H9 (cell line): ENCODE measurements around the gene ITGA1. TPM values are rescaled to one million over a fixed set of nuclear protein-coding genes. Genes with fewer than 3 reads are reported as not detected.

Experiments
- DNase-seq: peaks from one replicate; pipeline ENCODE4 v3.0.0-alpha.2; 2017
- H2AFZ ChIP-seq: one replicate; pipeline ENCODE4 v1.6.1; 2013; ENCODE audit warnings: mild to moderate bottlenecking, low read length, control low read depth, moderate library complexity
- H2AK5ac ChIP-seq: 2 replicates; pipeline ENCODE4 v1.6.1; 2013; ENCODE audit warnings: low read length, control low read depth, mixed read lengths; ENCODE audit not compliant: insufficient read length
- H2BK120ac ChIP-seq: one replicate; pipeline ENCODE4 v1.6.1; 2013; ENCODE audit warnings: low read depth, mild to moderate bottlenecking, low read length, control low read depth, inconsistent platforms; ENCODE audit not compliant: poor library complexity, severe bottlenecking
- H2BK12ac ChIP-seq: 2 replicates; pipeline ENCODE4 v1.6.1; 2013; ENCODE audit warnings: low read length, control low read depth, mixed read lengths, low read depth; ENCODE audit not compliant: insufficient read length
- H2BK15ac ChIP-seq: 2 replicates; pipeline ENCODE4 v1.6.1; 2013; ENCODE audit warnings: low read depth, low read length, control low read depth
- H2BK20ac ChIP-seq: one replicate; pipeline ENCODE4 v1.6.1; 2013; ENCODE audit warnings: low read depth, mild to moderate bottlenecking, low read length, control low read depth, inconsistent platforms; ENCODE audit not compliant: poor library complexity, severe bottlenecking
- H2BK5ac ChIP-seq: 2 replicates; pipeline ENCODE4 v1.6.1; 2013; ENCODE audit warnings: low read length, control low read depth, mixed read lengths; ENCODE audit not compliant: insufficient read length
- H3K14ac ChIP-seq: 2 replicates; pipeline ENCODE4 v1.6.1; 2013; ENCODE audit warnings: low read length, control low read depth; ENCODE audit not compliant: insufficient read depth
- H3K18ac ChIP-seq: 2 replicates; pipeline ENCODE4 v1.6.1; 2013; ENCODE audit warnings: low read depth, mild to moderate bottlenecking, mixed read lengths, low read length, control low read depth; ENCODE audit not compliant: insufficient read length
- H3K23ac ChIP-seq: 2 replicates; pipeline ENCODE4 v1.6.1; 2013; ENCODE audit warnings: low read length, control low read depth, mixed read lengths, low read depth; ENCODE audit not compliant: insufficient read length
- H3K23me2 ChIP-seq: 2 replicates; pipeline ENCODE4 v1.6.1; 2013; ENCODE audit warnings: low read depth, mild to moderate bottlenecking, mixed read lengths, low read length, control low read depth; ENCODE audit not compliant: insufficient read length, poor library complexity, severe bottlenecking
- H3K27ac ChIP-seq: 2 replicates; pipeline ENCODE4 v1.5.1; 2013; ENCODE audit warnings: low read length, control low read depth, mixed read lengths, low read depth; ENCODE audit not compliant: insufficient read length
- H3K27me3 ChIP-seq: 2 replicates; pipeline ENCODE4 v1.6.1; 2013; ENCODE audit warnings: low read length, control low read depth, inconsistent platforms; ENCODE audit not compliant: insufficient read depth
- H3K4ac ChIP-seq: 2 replicates; pipeline ENCODE4 v1.6.1; 2013; ENCODE audit warnings: low read depth, mild to moderate bottlenecking, control low read depth, inconsistent platforms, low read length, moderate library complexity
- H3K4me1 ChIP-seq: 2 replicates; pipeline ENCODE4 v1.6.1; 2013; ENCODE audit warnings: low read length, control low read depth, inconsistent platforms; ENCODE audit not compliant: insufficient read depth
- H3K4me2 ChIP-seq: 2 replicates; pipeline ENCODE4 v1.6.1; 2013; ENCODE audit warnings: low read length, control low read depth, mixed read lengths; ENCODE audit not compliant: insufficient read length, insufficient read depth
- H3K56ac ChIP-seq: 2 replicates; pipeline ENCODE4 v1.6.1; 2013; ENCODE audit warnings: low read depth, mild to moderate bottlenecking, mixed read lengths, low read length, control low read depth; ENCODE audit not compliant: insufficient read length
- H3K79me1 ChIP-seq: 2 replicates; pipeline ENCODE4 v1.6.1; 2013; ENCODE audit warnings: low read depth, mild to moderate bottlenecking, moderate library complexity, low read length, control low read depth, inconsistent platforms; ENCODE audit not compliant: insufficient read depth, poor library complexity, severe bottlenecking
- H3K79me2 ChIP-seq: 2 replicates; pipeline ENCODE4 v1.6.1; 2013; ENCODE audit warnings: low read length, control low read depth, inconsistent platforms; ENCODE audit not compliant: insufficient read depth
- H3K9ac ChIP-seq: 2 replicates; pipeline ENCODE4 v1.6.1; 2013; ENCODE audit warnings: low read length, control low read depth, mixed read lengths; ENCODE audit not compliant: insufficient read length; ENCODE audit errors: extremely low read depth
- H3K9me3 ChIP-seq: one replicate; pipeline ENCODE4 v1.6.1; 2013; ENCODE audit warnings: low read depth, low read length, inconsistent platforms; ENCODE audit not compliant: control insufficient read depth
- H3T11ph ChIP-seq: one replicate; pipeline ENCODE4 v1.6.1; 2013; ENCODE audit warnings: mild to moderate bottlenecking, low read length, control low read depth, inconsistent platforms
- H4K20me1 ChIP-seq: one replicate; pipeline ENCODE4 v1.6.1; 2013; ENCODE audit not compliant: control insufficient read depth, insufficient read length, insufficient read depth
- H4K5ac ChIP-seq: 2 replicates; pipeline ENCODE4 v1.6.1; 2013; ENCODE audit warnings: low read depth, mild to moderate bottlenecking, mixed read lengths, low read length, control low read depth; ENCODE audit not compliant: insufficient read length
- H4K8ac ChIP-seq: replicated peaks from 2 replicates; pipeline ENCODE4 v1.6.1; 2013; ENCODE audit warnings: low read length, control low read depth, mixed read lengths, low read depth; ENCODE audit not compliant: insufficient read length
- H4K91ac ChIP-seq: 2 replicates; pipeline ENCODE4 v1.6.1; 2013; ENCODE audit warnings: low read depth, mild to moderate bottlenecking, moderate library complexity, mixed read lengths, low read length, control low read depth; ENCODE audit not compliant: insufficient read length
- H3K27ac Mint-ChIP-seq, 3 experiments: 2 replicates in 2 of 3; 3 replicates in 1 of 3; pipeline ENCODE4 v1.8.0; 2020 to 2021; ENCODE audit warnings: mixed read lengths in 3 of 3, mild to moderate bottlenecking in 1 of 3, moderate library complexity in 1 of 3
- H3K27me3 Mint-ChIP-seq: 2 replicates; pipeline ENCODE4 v1.8.0; 2021; ENCODE audit warnings: low read depth, mild to moderate bottlenecking, moderate library complexity, mixed read lengths
- H3K36me3 Mint-ChIP-seq, 3 experiments: 2 replicates in 2 of 3; 3 replicates in 1 of 3; pipeline ENCODE4 v1.8.0; 2020 to 2021; ENCODE audit warnings: low read depth in 3 of 3, mixed read lengths in 3 of 3; ENCODE audit not compliant: insufficient read depth in 1 of 3
- H3K4me1 Mint-ChIP-seq, 2 experiments: 2 replicates each; pipeline ENCODE4 v1.8.0; 2020; ENCODE audit warnings: mixed read lengths in 2 of 2
- H3K4me3 Mint-ChIP-seq, 2 experiments: 2 replicates in 1 of 2; 3 replicates in 1 of 2; pipeline ENCODE4 v1.8.0; 2020 to 2021; ENCODE audit warnings: mild to moderate bottlenecking in 2 of 2, mixed read lengths in 2 of 2, moderate library complexity in 1 of 2
- H3K9me3 Mint-ChIP-seq, 2 experiments: 2 replicates in 1 of 2; 3 replicates in 1 of 2; pipeline ENCODE4 v1.8.0; 2020; ENCODE audit warnings: mild to moderate bottlenecking in 2 of 2, mixed read lengths in 2 of 2, moderate library complexity in 1 of 2
- CTCF ChIP-seq: fragments of 200-600 bp; sonication (generic); conservative IDR thresholded peaks from 3 replicates; pipeline ENCODE4 v1.8.0; 2021; ENCODE audit warnings: antibody characterized with exemption, mild to moderate bottlenecking
- WGBS: extraction: QIAGEN DNeasy Blood & Tissue Kit; methylation state at CpG from one replicate; pipeline ENCODE4 v1.1.7; 2013; ENCODE audit warnings: missing lambda C conversion rate, low lambda C conversion rate, mixed read lengths; ENCODE audit not compliant: insufficient read length; ENCODE audit errors: extremely low coverage; 5-methylcytosine and 5-hydroxymethylcytosine counted together
- total RNA-seq: library from RNA; stranded (reverse); gene quantifications from 2 replicates; pipeline ENCODE4 v1.2.1, GENCODE V29; 2021

The ITGA1 gene
- total RNA-seq, 1 experiment from 2014 or later, result 3.9 TPM

- WGBS, result no CpG with 5 or more reads among the region's 3 CpGs
- H3K27me3 Mint-ChIP-seq, result no peaks in the 10 kb centered on the region
- Histone ChIP-seq H4K91ac (no peak overlapping the region), H2AFZ (no peak overlapping the region), H2BK15ac (no peak overlapping the region), H4K5ac (no peak overlapping the region), H3K9ac (no peak overlapping the region), H3K23ac (no peak overlapping the region), H3K18ac (no peak overlapping the region), H3T11ph (no peak overlapping the region), H3K9me3 (no peaks in the 10 kb centered on the region), H3K14ac (no peak overlapping the region), H2AK5ac (no peak overlapping the region), H2BK20ac (no peak overlapping the region), H3K27me3 (no peaks in the 10 kb centered on the region), H2BK5ac (no peak overlapping the region), H3K4ac (no peak overlapping the region), H3K4me1 (no peaks in the 10 kb centered on the region), H3K4me2 (no peak overlapping the region), H3K23me2 (no peaks in the 10 kb centered on the region), H3K79me1 (no peaks in the 10 kb centered on the region), H2BK120ac (no peak overlapping the region), H4K8ac (no peak overlapping the region), H4K20me1 (no peaks in the 10 kb centered on the region), H3K79me2 (no peaks in the 10 kb centered on the region), H3K27ac (no peak overlapping the region), H2BK12ac (no peak overlapping the region), H3K56ac (no peak overlapping the region)
- peaks cover 20 to 21% of the 10 kb centered on the region in 2 experiments for H3K4me1 Mint-ChIP-seq
- TF ChIP-seq CTCF, result no peak
- no peaks in the 10 kb centered on the region for H3K36me3 Mint-ChIP-seq
- no peak overlapping the region for H3K27ac Mint-ChIP-seq
- H3K9me3 Mint-ChIP-seq, result no peaks in the 10 kb centered on the region; a peak in 2 of 5 replicates
- no peak for DNase-seq
- H3K4me3 Mint-ChIP-seq, result no peak overlapping the region
Observed at GRCh38 chr5:52771343-52772039, 16.2 kb upstream of the ITGA1 start.
